Hindlimb muscle (tissue), 1 donor: Measurements from ENCODE around the gene KRTAP4-3. TPM values are rescaled to one million over a fixed set of nuclear protein-coding genes. Genes with fewer than 3 reads are reported as not detected.
"Not testable (repeated sequence)": the region's sequence is repeated elsewhere in the genome, so short reads cannot be mapped to it uniquely, and the experiment has no call there.

ENCODE experiments used
- DNase-seq: peaks from one replicate; pipeline ENCODE4 v3.0.0-alpha.2; 2013
- polyA plus RNA-seq: library from polyadenylated mRNA; unstranded; fragments of 120-200 nt; gene quantifications from one replicate; pipeline ENCODE4 v1.2.1, GENCODE V29; 2013; ENCODE audit not compliant: insufficient read length

Gene KRTAP4-3
- not detected for polyA plus RNA-seq

DNA sequence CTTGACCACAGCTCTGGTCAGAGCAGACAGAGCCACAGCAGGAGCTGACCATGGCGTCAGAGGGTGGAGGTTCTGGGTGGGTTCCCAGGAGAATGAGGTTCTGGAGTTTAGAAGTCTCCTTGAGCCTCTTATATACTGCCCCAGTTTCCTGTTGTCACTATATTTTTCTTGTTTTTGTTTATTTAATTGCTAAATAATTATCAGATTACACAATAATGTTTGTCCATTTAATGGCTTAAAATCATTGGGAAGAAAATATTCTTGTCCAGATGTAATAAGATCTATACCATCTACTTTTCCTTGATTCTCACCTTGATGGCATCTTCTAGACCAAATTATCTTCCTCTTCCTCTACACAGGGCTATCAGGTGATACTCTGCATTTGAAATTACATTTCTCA lies at the start of gene KRTAP4-3:
Gene KRTAP4-3, minus strand, starts transcription at position 101 of the 400 bp plus-strand sequence. Its CDS starts 49 bp downstream, at position 52.
- no peak for DNase-seq

DNA sequence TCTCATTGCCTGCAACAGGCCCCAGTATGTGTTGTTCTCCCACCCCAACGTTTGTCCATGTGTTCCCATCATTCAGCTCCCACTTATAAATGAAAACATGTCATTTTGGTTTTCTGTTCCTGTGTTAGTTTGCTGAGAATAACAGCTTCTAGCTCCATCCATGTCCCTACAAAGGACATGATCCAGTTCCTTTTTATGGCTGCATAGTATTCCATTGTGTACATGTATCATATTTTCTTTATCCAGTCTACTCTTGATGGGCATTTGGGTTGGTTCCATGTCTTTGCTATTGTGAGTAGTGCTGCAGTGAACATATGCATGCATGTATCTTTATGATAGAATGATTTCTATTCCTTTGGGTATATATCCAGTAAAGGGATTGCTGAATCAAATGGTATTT lies 47.7 kb upstream of the KRTAP4-3 start:
- no peak for DNase-seq

DNA sequence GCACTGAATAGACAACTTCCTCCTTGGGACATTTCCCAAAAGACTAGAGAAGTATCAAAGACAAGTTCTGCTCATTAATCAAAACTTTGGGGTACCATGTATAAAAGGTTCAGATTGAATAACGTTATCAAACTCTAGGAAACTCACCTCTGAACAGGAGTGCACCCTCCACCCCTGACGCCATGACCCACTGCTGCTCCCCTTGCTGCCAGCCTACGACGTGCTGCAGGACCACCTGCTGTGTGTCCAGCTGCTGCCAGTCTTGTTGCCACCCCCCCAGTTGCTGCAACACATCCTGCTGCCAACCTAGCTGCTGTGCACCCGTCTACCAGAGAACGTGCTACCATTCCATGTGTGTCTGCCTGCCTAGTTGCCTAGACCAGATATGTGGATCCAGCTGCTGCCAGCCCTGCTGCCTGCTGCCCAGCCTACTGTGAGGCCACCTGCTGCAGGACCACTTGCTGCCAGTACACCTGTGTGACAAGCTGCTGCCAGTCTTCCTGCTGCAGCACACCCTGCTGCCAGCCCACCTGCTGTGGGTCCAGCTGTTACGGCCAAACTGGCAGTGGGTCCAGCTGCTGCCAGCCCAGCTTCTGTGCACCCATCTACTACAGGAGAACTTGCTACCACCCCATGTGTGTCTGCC lies 44.6 kb upstream of the KRTAP4-3 start:
- no peak for DNase-seq

DNA sequence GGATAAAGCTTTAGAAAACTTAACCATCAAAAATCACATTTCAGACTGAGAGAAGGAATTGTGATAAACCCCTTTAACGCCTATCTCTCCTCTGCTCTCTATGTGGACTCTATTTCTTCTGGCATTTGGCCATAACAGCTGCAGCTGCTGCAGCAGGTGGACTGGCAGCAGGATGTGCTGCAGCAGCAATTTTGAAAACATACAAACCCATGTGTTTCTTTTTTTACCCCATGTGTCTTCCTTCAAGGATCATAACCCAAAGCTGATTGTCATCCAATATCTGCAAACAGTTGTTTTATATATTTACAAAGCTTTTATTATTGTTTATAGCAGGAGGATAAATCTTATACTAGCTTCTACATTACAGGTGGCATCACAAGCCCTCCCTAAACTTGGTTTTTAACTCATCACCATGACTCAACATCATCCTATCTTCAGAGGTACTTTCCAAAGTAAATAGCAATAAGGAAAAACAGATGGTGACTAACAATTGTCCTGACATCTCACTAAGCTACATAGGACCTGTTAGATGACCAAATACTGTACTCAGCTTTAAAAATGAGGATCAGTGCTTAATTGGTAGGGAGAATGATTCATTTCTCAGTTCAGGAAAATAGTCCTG lies 43.9 kb upstream of the KRTAP4-3 start:
- DNase-seq = peak; percentile 4

DNA sequence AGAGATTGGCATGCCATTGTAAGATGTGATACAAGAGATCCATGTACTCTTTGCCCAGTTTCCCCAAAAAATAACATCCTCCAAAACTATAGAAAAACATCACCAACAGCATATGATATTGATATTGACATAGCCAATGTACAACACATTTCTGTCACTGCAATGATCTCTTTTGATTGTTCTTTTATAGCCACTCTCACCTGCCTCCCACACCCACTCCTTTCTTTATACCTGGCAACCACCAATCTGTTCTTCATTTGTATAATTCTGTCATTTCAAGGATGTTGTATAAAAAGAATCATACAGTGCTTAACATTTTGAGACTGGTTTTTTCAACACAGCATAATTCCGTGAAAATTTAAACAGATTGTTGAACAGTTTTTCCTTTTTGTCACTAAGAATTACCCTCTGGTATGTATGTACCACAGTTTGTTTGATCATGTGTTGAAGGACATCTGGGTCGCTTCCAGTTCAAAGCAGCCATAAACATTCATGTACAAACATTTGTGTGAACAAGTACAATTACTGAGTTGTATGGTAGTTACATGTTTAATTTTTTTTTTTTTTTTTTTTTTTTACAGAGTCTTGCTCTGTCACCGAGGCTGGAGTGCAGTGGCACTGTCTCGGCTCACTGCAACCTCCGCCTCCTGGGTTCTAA lies 31.5 kb upstream of the KRTAP4-3 start:
- no peak for DNase-seq

DNA sequence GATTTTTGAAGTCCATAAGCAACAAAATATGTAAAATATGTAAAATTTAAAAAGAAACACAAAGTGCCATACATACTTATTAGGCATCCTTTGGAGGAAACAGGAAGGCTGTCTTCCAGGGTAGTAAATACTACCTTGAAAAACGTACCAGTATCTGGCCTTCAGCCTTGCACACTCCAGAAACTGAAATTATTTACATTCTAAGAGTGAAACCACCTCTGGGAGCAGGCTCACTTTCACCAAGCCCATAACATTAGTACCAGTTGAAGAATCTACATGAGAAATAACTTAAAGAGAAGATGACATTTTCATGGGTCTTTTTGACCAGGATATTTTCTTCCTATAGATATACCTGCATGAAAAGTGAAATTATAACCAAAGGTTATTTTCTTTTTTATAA lies 28.0 kb upstream of the KRTAP4-3 start:
- DNase-seq = no peak

DNA sequence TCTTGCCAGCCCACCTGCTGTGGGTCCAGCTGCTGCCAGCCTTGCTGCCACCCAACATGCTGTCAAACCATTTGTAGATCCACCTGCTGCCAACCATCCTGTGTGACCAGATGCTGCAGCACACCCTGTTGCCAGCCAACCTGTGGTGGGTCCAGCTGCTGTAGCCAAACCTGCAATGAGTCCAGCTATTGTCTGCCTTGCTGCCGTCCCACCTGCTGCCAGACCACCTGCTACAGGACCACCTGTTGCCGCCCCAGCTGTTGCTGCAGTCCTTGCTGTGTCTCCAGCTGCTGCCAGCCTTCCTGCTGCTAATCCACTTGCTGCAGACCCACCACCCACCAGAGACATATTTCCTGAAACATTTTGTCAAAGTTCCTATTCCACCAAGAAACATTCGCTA lies 22.3 kb upstream of the KRTAP4-3 start:
- no peak for DNase-seq

DNA sequence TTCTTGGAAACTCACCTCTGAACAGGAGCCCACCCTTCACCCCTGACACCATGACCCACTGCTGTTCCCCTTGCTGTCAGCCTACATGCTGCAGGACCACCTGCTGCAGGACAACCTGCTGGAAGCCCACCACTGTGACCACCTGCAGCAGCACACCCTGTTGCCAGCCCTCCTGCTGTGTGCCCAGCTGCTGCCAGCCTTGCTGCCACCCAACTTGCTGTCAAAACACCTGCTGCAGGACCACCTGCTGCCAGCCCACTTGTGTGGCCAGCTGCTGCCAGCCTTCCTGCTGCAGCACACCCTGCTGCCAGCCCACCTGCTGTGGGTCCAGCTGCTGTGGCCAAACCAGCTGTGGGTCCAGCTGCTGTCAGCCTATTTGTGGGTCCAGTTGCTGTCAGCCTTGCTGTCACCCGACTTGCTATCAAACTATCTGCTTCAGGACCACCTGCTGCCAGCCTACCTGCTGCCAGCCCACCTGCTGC lies 21.9 kb upstream of the KRTAP4-3 start, which contains the start of gene KRTAP9-1:
Gene KRTAP9-1, plus strand, starts transcription at position 51 of the 482 bp plus-strand sequence. Its CDS starts 0 bp downstream, at position 51.
- not testable (repeated sequence) for DNase-seq

DNA sequence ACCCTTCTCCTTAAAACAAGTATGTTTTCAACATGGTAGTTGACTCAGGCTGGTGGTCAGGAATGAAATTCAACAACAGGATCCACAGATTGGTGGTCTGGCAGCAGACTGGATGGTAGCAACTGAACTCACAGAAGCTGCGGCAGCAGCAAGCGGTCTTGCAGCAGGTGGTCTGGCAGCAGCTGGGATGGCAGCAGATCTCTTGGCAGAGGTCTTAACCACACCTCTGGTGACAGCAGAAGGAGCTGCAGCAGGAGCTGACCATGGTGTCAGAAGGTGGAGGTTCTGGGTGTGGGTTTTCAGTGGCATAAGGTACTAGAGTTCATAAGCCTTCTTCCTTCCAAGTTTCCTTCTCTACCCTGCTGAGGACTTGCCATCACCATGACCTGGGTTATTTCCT lies 18.9 kb upstream of the KRTAP4-3 start:
- no peak for DNase-seq

DNA sequence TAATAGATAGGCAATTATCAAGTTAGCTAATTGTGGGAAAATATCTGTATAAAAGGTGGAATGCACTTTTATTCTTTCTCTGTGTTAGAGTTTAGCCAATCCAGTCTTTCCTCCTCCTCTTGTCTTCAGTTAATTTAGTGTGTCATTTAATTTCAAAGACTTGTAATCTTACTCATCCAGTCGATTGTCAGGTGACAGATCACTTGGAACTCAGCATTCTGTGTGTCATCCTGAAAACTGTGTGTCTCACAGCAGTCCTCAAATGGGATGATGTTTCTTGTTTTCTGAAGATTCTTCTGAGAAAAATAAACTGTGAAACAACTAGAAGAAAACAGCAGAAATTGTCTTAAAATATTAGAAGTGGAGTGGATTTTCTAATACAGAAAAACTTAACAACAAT lies 17.0 kb upstream of the KRTAP4-3 start:
- no peak for DNase-seq

DNA sequence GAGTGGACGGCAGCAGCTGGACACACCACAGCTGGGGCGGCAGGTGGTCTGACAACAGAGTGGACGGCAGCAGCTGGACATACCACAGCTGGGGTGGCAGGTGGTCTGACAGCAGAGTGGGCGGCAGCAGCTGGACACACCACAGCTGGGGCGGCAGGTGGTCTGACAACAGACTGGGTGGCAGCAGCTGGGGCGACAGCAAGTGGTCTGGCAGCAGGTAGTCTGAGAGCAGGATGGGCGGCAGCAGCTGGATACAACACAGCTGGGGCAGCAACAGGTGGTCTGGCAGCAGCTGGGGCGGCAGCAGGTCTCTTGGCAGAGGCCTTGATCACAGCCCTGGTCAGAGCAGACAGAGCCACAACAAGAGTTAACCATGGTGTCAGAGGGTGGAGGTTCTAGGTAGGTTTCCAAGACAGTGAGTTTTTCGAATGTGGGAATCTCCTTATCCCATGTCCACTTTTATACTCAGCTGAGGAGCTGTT lies 16.5 kb upstream of the KRTAP4-3 start, which contains the start of gene KRTAP4-1:
Gene KRTAP4-1, minus strand, starts transcription at position 432 of the 482 bp plus-strand sequence. Its CDS starts 57 bp downstream, at position 375.
- no peak for DNase-seq

DNA sequence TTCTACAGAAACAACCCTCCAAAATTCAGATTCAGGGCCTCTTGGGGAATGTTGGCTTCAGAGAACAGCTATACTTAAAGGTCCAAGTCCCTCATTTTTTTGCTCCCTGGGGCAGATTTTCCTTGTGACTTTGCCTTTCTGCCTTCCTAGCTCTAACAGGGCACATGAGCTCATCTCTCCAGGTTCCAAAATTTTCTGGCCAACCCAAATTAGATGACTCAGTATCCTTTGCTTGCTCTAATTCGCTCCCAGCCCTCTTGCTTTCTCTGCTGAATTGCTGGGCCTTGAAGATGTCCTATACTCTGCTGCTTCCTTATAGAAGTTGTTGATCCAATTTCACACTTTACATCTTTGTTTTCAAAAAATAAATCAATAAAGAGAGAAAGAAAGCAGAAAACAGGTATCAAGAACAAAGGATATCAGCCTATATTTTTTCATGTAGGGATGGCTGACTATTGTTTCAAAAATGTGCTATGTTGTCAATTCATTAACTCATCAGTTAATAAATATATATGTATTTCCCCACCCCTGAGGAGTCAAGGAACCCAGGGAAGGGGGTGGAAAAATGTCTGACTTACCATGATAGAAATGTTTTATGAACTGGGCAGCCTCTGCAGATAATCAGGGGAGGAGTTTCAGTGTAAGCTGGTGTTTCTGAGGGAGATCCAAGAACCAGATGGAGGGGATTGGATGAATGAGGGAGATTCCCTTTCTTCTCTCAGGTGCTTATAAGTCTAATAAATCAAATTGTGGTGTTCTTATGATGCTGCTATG lies 11.0 kb upstream of the KRTAP4-3 start:
- no peak for DNase-seq

DNA sequence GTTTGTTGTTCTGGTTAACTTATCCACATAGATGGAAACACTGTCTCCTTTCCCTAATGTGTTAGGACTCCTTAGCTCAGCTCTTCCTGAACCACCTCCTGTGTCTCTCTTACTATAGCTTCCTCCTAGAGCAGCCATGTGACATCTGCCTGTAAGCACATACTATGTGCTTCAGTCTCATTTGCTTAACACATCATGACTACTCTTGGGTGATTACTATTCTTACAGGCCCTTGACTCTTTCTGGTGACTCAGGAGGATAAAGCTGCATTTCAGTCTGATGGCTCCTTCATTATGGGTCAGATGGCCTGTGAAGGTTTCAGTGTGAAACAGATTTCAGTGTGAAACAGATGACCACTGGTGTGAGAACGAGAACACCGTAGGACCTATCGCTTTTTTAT lies 10.3 kb upstream of the KRTAP4-3 start:
- DNase-seq = no peak

DNA sequence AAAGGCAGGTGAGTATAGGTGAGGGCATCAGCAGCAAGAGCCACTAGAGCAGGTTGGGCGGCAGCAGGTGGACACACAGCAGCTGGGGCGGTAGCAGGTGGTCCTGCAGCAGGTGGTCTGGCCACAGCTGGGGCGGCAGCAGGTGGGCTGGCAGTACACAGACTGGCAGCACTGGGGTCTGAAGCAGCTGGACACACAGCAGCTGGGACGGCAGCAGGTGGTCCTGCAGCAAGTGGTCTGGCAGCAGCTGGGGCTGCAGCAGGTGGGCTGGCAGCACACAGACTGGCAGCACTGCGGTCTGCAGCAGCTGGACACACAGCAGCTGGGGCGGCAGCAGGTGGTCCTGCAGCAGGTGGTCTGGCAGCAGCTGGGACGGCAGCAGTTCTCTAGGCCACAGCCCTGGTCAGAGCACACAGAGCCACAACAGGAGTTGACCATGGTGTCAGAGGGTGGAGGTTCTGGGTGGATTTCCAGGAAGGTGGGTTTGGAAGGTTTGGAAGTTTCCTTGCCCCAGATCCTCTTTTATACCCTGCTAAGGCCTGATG lies 9.8 kb upstream of the KRTAP4-3 start, which contains the start of gene KRTAP4-2:
Gene KRTAP4-2, minus strand, starts transcription at position 495 of the 545 bp plus-strand sequence. Its CDS starts 57 bp downstream, at position 438.
- no peak for DNase-seq

DNA sequence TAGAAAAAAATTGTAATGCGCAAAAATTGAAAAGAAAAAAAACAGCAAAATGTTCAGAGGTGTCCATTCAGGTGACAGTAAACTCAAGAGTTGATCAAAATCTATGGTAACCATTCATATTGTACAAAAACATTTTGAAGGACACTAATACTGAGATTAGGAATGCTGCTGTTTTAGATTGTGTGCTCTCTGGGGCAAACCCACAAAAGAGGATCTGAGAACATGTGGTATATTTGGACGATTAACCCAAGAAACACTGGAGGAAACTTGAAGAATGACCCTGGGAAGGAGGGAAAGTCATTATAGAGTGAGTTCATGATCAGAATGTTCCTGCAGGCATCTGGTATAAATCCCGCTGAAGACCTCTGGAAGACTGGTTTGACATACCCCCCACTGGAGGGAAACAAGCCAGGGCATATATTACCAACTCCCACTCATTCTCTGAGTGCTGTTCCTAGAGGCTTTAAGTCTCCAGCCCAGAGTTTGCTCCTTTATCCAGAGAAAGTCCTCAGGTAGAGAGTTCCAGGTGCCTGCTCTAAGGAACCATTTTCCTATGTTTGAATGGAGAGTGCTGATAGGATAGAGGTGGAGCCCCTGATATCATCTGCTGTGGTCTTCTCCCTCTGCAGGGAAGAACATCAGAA lies 8.8 kb upstream of the KRTAP4-3 start:
- no peak for DNase-seq

DNA sequence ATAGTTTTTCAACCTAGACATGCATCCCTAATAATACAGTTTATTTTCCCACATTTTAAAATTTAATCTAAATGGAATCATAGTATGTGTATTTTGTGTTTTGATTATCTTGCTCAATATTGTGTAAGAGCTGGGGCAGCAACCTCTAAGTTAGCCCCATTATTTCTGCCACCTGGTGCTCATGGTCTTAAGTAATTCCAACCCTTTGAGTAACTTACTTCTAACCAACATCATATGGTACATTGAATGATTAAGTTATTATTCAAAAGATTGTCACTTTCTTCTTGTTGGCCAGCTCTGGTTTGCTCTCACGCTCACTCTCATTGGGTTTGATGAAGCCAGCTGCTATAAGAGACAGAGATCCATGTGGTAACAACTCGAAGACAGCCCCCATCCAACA lies 3.9 kb upstream of the KRTAP4-3 start:
- DNase-seq = no peak

DNA sequence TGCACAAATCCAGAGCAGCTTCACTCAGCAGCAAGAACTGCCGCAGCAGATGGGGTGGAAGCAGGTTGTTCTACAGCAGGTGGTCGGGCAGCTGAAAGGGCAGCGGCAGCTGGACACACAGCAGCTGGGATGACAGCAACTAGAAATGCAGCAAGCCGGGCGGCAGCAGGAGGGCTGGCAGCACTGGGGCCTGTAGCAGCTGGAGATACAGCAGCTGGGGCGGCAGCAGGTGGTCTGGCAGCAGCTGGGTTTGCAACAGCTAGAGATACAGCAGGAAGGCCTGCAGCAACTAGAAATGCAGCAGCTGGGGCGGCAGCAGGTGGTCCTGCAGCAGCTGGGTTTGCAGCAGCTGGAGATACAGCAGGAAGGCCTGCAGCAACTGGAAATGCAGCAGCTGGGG lies 460 bp downstream of the KRTAP4-3 start:
- DNase-seq = no peak

DNA sequence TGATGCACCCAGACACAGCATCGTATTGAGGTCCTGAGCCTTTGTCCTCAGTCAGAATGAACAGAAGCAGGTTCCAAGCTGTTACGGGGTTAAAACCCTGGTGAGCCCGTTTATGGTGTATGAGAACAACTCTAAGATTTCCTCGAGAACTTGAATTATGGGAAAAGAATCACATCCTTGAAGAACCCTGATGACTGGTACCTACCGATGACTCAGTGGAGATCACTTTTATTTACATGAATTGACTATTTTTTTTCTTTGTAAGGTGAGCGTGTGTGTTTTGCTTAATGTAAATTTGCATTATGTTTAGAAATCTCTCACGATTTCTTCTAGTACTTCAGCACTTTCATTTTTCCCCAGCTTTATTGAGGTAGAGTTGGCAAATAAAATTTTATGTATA lies 4.2 kb downstream of the KRTAP4-3 start:
- DNase-seq = no peak

DNA sequence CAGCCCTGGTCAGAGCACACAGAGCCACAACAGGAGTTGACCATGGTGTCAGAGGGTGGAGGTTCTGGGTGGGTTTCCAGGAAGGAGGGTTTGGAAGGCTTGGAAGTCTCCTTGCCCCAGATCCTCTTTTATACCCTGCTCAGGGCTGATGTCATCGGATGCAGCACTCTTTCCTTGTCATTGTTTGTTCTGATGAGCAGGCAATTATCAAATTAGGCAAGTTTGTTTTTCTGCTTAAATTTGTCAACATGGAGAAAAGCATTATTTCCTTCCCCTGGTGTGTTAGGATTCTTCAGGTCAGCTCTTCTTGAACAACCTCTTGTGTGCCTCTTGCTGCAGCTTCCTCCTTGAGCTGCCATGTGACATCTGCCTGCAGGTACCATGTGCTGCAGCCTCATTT lies 7.4 kb downstream of the KRTAP4-3 start, which contains the start of gene KRTAP4-4:
Gene KRTAP4-4, minus strand, starts transcription at position 101 of the 400 bp plus-strand sequence. Its CDS starts 57 bp downstream, at position 44.
- DNase-seq = no peak

DNA sequence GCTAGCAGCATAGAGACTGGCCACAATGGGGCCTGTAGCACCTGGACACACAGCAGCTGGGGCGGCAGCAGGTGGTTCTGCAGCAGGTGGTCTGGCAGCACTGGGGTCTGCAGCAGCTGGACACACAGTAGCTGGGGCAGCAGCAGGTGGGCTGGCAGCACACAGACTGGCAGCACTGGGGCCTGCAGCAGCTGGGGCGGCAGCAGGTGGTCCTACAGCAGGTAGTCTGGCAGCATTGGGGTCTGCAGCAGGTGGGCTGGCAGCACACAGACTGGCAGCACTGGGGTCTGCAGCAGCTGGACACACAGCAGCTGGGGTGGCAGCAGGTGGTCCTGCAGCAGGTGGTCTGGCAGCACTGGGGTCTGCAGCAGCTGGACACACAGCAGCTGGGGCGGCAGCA lies 7.8 kb downstream of the KRTAP4-3 start:
- not testable (repeated sequence) for DNase-seq

DNA sequence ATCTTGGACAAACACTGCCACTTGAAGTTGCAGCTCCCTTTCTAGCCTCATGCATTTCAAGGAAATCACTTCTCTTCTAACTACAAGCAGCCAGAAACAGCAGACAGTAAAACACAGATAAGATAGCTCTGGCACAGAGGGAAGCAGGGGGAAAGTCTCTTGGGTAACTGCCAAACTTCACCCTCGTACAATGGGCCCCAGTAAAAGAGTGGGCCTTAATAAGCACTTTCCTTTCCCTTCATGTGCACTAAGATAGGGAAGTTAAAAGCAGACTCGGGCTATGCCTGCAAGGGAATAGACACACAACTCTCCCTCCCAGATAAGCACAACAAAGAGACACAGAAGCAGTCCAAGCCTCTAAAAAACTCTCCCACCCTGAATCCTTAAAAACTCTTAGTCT lies 14.2 kb downstream of the KRTAP4-3 start:
- DNase-seq = peak; percentile 6
